D721Med (cell line): ENCODE data around the gene PRDX2.

Experiments
- DNase-seq: peaks from one replicate; pipeline ENCODE4 v3.0.0; 2011; ENCODE audit warnings: low spot score; ENCODE audit not compliant: insufficient read length
- FAIRE-seq: peaks from 2 replicates; lab custom pipeline; 2011; peaks lifted over from hg19 to GRCh38; lab: Jason Lieb, UNC
- TF ChIP-seq, protein P1 (sequence below): IDR thresholded peaks from 2 replicates; pipeline ENCODE4 v1.5.1; 2012; ENCODE audit warnings: mild to moderate bottlenecking, control low read depth; ENCODE audit not compliant: insufficient read depth; ENCODE audit errors: missing control alignments

Gene PRDX2

DNA sequence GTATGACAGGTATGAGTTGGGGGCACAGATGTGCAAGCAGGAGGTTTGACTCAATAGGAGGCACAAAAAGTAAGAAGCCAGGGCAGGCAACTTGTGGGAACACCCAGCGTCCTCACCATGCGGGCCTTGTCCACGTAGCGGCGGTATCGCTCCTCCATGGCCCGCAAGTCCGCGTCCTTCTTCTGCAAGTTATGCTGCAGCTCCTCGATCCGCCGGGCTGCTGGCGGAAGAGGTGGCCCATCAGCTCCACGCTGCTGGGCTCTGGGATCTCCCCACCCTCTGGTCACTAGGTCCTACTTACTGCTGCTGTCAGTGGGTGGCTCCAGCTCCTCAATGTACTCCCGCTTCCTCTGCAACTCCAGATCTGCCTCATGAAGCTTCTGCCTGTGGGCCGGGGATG, 36.9 kb downstream of the PRDX2 start:
- DNase-seq (no peak), FAIRE-seq (no peak)
- TF ChIP-seq, protein P1, sequence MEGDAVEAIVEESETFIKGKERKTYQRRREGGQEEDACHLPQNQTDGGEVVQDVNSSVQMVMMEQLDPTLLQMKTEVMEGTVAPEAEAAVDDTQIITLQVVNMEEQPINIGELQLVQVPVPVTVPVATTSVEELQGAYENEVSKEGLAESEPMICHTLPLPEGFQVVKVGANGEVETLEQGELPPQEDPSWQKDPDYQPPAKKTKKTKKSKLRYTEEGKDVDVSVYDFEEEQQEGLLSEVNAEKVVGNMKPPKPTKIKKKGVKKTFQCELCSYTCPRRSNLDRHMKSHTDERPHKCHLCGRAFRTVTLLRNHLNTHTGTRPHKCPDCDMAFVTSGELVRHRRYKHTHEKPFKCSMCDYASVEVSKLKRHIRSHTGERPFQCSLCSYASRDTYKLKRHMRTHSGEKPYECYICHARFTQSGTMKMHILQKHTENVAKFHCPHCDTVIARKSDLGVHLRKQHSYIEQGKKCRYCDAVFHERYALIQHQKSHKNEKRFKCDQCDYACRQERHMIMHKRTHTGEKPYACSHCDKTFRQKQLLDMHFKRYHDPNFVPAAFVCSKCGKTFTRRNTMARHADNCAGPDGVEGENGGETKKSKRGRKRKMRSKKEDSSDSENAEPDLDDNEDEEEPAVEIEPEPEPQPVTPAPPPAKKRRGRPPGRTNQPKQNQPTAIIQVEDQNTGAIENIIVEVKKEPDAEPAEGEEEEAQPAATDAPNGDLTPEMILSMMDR, result no peak

DNA sequence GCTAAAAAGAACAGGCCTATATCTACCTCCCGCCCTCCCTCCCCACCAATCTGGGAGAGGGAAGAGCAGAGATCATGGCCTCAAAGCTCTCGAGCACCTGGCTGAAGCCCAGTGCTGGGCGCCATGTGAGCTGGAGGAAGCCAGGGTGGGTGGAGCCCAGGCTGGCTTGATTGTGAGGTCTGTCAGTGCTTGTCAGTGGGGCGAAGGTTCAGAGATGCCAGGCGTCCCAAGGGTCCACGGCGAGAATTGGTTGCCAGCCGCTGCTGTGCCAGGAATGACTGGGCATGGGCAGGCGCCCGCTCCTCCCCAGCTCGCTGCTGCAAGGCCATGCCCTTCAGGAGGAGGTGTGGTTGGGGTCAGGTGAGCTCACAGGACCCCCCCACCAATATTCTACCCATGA, 38.5 kb downstream of the PRDX2 start:
- TF ChIP-seq, protein P1, result no peak
- DNase-seq, result no peak
- FAIRE-seq, result no peak

DNA sequence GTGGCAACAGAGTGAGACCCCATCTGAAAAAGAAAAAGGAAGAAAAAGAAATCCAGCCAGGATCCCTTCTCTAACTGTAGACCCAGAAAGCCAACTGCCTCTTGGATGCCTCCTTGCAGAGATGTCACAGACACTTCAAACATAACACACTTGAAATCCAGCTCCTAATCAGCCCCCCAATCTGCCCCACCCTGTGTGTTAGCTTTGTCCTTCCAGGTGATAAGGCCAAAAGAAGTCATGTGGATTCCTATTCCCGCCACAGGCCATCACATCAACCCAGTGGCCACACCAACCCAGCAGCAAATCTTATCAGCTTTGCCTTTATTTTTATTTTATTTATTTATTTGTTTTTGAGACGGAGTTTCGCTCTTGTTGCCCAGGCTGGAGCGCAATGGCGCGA, 41.9 kb downstream of the PRDX2 start:
- DNase-seq, result no peak
- TF ChIP-seq, protein P1, result no peak
- no peak for FAIRE-seq

DNA sequence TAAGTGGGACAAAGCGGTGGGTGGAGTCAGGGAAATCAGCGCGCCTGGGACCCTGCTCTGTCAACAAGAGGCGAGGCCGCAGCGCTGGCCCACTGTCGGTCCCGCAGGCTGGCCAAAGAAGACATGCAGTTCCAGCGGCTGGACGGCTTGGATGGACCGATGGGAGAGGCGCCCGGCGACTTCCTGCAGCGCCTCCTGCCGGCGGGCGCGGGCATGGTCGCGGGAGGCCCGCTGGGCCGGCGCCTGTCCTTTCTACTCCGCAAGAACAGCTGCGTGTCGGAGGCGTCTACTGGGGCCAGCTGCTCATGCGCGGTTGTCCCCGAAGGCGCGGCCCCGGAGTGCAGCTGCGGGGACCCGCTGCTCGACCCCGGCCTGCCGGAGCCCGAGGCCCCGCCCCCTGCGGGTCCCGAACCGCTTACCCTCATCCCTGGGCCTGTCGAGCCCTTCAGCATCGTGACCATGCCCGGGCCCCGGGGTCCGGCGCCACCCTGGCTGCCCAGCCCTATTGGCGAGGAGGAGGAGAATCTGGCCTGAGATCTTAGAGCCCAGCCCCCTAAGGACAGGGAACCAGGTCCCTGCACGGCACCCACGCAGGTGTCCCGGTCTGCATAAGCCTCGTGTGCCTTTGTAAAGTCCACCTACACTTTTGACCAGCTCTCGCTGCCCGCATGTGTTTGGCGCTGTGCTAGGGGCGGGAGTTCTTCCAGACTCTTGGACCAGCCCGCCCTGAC, 43.9 kb downstream of the PRDX2 start:
- TF ChIP-seq, protein P1, result peak; percentile 60
- DNase-seq (peak; percentile 81), FAIRE-seq (no peak)

DNA sequence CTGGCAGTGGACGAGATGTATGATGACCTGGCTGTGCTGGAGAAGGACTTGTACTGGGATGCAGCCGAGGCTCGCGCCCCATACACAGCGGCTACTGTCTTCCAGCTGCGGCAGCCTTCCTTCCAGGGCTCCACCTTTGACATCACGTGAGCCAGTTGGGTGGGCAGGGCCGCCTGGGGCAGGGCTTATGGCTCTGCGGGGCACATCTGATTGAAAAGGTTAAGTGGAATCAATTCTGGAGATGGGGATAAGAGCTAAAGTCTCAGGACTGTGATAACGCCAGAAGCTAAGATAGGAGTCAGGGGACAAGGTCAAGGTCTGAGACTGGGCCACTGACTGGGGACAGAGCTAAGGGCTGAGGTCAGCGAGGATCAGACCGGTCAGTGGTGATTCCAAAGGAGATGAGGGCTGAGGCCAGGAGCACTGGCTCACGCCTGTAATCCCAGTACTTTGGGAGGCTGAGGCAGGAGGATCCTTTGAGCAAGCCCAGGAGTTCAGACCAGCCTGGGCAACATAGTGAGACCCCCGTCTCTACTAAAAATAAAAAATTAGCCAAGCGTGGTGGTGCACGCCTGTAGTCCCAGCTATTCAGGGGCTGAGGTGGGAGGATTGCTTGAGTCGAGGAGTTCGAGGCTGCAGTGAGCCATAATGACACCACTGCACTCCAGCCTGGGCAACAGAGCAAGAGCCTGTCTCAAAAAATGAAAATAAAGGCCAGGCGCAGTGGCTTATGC, 45.3 kb downstream of the PRDX2 start:
- TF ChIP-seq, protein P1, result no peak
- DNase-seq (no peak), FAIRE-seq (no peak)

DNA sequence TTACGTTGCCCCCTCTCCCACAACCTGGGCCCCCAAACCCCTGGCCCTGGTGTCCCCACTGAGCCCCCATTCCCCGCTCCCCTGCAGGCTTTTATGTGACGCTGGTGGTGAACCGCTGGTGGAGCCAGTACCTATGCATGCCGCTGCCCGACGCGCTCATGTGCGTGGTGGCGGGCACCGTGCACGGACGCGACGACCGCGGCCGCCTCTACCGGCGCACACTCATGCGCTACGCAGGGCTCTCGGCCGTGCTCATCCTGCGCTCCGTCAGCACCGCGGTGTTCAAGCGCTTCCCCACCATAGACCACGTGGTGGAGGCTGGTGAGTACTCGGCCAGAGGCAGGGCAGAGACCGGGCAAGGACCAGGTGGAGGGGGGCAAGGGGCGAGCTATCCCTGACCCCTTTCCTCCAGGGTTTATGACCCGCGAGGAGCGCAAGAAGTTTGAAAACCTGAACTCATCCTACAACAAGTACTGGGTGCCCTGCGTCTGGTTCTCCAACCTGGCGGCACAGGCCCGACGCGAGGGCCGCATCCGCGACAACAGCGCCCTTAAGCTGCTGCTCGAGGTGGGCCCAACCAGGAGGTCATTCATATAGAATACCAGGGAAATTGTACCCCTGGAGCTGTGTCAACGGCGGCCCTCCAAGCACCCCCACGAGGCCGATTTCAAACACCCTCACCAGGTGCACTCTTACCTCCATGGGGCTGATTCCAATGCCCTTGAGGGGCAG, 47.0 kb downstream of the PRDX2 start:
- DNase-seq, result no peak
- TF ChIP-seq, protein P1, result no peak

More for the DNA sequence above, 47.0 kb downstream of the PRDX2 start:
- no peak for FAIRE-seq
